HepG2 (cell line): ENCODE measurements around the gene C1R.

Experiments used
- CTCF ChIP-seq: sonication (generic); formaldehyde crosslinking; IDR thresholded peaks from 2 replicates; pipeline ENCODE4 v1.5.0; 2020; ENCODE audit warnings: mild to moderate bottlenecking, missing genetic modification reagents, moderate library complexity
- FOSL1 ChIP-seq: sonication (generic); formaldehyde crosslinking; IDR thresholded peaks from 2 replicates; pipeline ENCODE4 v1.9.0; 2021; ENCODE audit warnings: missing genetic modification reagents, borderline replicate concordance
- IRF2 ChIP-seq: IDR thresholded peaks from 2 replicates; pipeline ENCODE4 v1.6.1; 2018; ENCODE audit warnings: missing genetic modification reagents, missing compliant biosample characterization
- NR3C1 ChIP-seq: sonication (generic); formaldehyde crosslinking; IDR thresholded peaks from 2 replicates; pipeline ENCODE4 v1.4.0; 2020; ENCODE audit warnings: missing genetic modification reagents
- ZBED4 ChIP-seq: sonication (generic); formaldehyde crosslinking; IDR thresholded peaks from 2 replicates; pipeline ENCODE4 v1.4.0; 2020; ENCODE audit warnings: missing genetic modification reagents, borderline replicate concordance
- ZBTB43 ChIP-seq: sonication (generic); formaldehyde crosslinking; conservative IDR thresholded peaks from 2 replicates; pipeline ENCODE4 v1.4.0; 2020; ENCODE audit warnings: missing genetic modification reagents
- ZKSCAN8 ChIP-seq: IDR thresholded peaks from 2 replicates; pipeline ENCODE4 v1.6.1; 2016; ENCODE audit warnings: borderline replicate concordance, missing genetic modification reagents, missing compliant biosample characterization
- ZNF235 ChIP-seq: sonication (generic); formaldehyde crosslinking; IDR thresholded peaks from 2 replicates; pipeline ENCODE4 v1.8.1; 2023; ENCODE audit warnings: mild to moderate bottlenecking, missing genetic modification reagents, borderline replicate concordance
- ZNF274 ChIP-seq: sonication (generic); formaldehyde crosslinking; IDR thresholded peaks from 2 replicates; pipeline ENCODE4 v1.5.1; 2020; ENCODE audit warnings: mild to moderate bottlenecking, missing genetic modification reagents
- ZNF614 ChIP-seq: IDR thresholded peaks from 2 replicates; pipeline ENCODE4 v1.6.1; 2018; ENCODE audit warnings: missing biosample characterization, missing genetic modification reagents, inconsistent platforms, borderline replicate concordance
- ZSCAN5A ChIP-seq: sonication (generic); formaldehyde crosslinking; IDR thresholded peaks from 2 replicates; pipeline ENCODE4 v1.8.0; 2022; ENCODE audit warnings: mild to moderate bottlenecking, missing genetic modification reagents, borderline replicate concordance

- TF ChIP-seq CTCF (CRISPR knock-in tag) (no peak), ZKSCAN8 (CRISPR knock-in tag) (no peak), ZNF614 (no peak), ZBED4 (CRISPR knock-in tag) (no peak), ZSCAN5A (CRISPR knock-in tag) (no peak), ZNF274 (CRISPR knock-in tag) (no peak), FOSL1 (no peak), IRF2 (no peak), ZBTB43 (CRISPR knock-in tag) (no peak), ZNF235 (CRISPR knock-in tag) (no peak), NR3C1 (CRISPR knock-in tag) (no peak)
Measured at GRCh38 chr12:7089196-7089871, 2.9 kb downstream of the C1R start.
